H9 (cell line): Measurements from ENCODE around the gene CFAP65. TPM values are rescaled to one million over a fixed set of nuclear protein-coding genes. Genes with fewer than 3 reads are reported as not detected.

Source experiments
- DNase-seq: peaks from one replicate; pipeline ENCODE4 v3.0.0-alpha.2; 2017
- H2AFZ ChIP-seq: one replicate; pipeline ENCODE4 v1.6.1; 2013; ENCODE audit warnings: mild to moderate bottlenecking, low read length, control low read depth, moderate library complexity
- H2AK5ac ChIP-seq: 2 replicates; pipeline ENCODE4 v1.6.1; 2013; ENCODE audit warnings: low read length, control low read depth, mixed read lengths; ENCODE audit not compliant: insufficient read length
- H2BK120ac ChIP-seq: one replicate; pipeline ENCODE4 v1.6.1; 2013; ENCODE audit warnings: low read depth, mild to moderate bottlenecking, low read length, control low read depth, inconsistent platforms; ENCODE audit not compliant: poor library complexity, severe bottlenecking
- H2BK12ac ChIP-seq: 2 replicates; pipeline ENCODE4 v1.6.1; 2013; ENCODE audit warnings: low read length, control low read depth, mixed read lengths, low read depth; ENCODE audit not compliant: insufficient read length
- H2BK15ac ChIP-seq: 2 replicates; pipeline ENCODE4 v1.6.1; 2013; ENCODE audit warnings: low read depth, low read length, control low read depth
- H2BK20ac ChIP-seq: one replicate; pipeline ENCODE4 v1.6.1; 2013; ENCODE audit warnings: low read depth, mild to moderate bottlenecking, low read length, control low read depth, inconsistent platforms; ENCODE audit not compliant: poor library complexity, severe bottlenecking
- H2BK5ac ChIP-seq: 2 replicates; pipeline ENCODE4 v1.6.1; 2013; ENCODE audit warnings: low read length, control low read depth, mixed read lengths; ENCODE audit not compliant: insufficient read length
- H3K14ac ChIP-seq: 2 replicates; pipeline ENCODE4 v1.6.1; 2013; ENCODE audit warnings: low read length, control low read depth; ENCODE audit not compliant: insufficient read depth
- H3K18ac ChIP-seq: 2 replicates; pipeline ENCODE4 v1.6.1; 2013; ENCODE audit warnings: low read depth, mild to moderate bottlenecking, mixed read lengths, low read length, control low read depth; ENCODE audit not compliant: insufficient read length
- H3K23ac ChIP-seq: 2 replicates; pipeline ENCODE4 v1.6.1; 2013; ENCODE audit warnings: low read length, control low read depth, mixed read lengths, low read depth; ENCODE audit not compliant: insufficient read length
- H3K23me2 ChIP-seq: 2 replicates; pipeline ENCODE4 v1.6.1; 2013; ENCODE audit warnings: low read depth, mild to moderate bottlenecking, mixed read lengths, low read length, control low read depth; ENCODE audit not compliant: insufficient read length, poor library complexity, severe bottlenecking
- H3K27ac ChIP-seq: 2 replicates; pipeline ENCODE4 v1.5.1; 2013; ENCODE audit warnings: low read length, control low read depth, mixed read lengths, low read depth; ENCODE audit not compliant: insufficient read length
- H3K27me3 ChIP-seq: 2 replicates; pipeline ENCODE4 v1.6.1; 2013; ENCODE audit warnings: low read length, control low read depth, inconsistent platforms; ENCODE audit not compliant: insufficient read depth
- H3K4ac ChIP-seq: 2 replicates; pipeline ENCODE4 v1.6.1; 2013; ENCODE audit warnings: low read depth, mild to moderate bottlenecking, control low read depth, inconsistent platforms, low read length, moderate library complexity
- H3K4me1 ChIP-seq: 2 replicates; pipeline ENCODE4 v1.6.1; 2013; ENCODE audit warnings: low read length, control low read depth, inconsistent platforms; ENCODE audit not compliant: insufficient read depth
- H3K4me2 ChIP-seq: 2 replicates; pipeline ENCODE4 v1.6.1; 2013; ENCODE audit warnings: low read length, control low read depth, mixed read lengths; ENCODE audit not compliant: insufficient read length, insufficient read depth
- H3K56ac ChIP-seq: 2 replicates; pipeline ENCODE4 v1.6.1; 2013; ENCODE audit warnings: low read depth, mild to moderate bottlenecking, mixed read lengths, low read length, control low read depth; ENCODE audit not compliant: insufficient read length
- H3K79me1 ChIP-seq: 2 replicates; pipeline ENCODE4 v1.6.1; 2013; ENCODE audit warnings: low read depth, mild to moderate bottlenecking, moderate library complexity, low read length, control low read depth, inconsistent platforms; ENCODE audit not compliant: insufficient read depth, poor library complexity, severe bottlenecking
- H3K79me2 ChIP-seq: 2 replicates; pipeline ENCODE4 v1.6.1; 2013; ENCODE audit warnings: low read length, control low read depth, inconsistent platforms; ENCODE audit not compliant: insufficient read depth
- H3K9ac ChIP-seq: 2 replicates; pipeline ENCODE4 v1.6.1; 2013; ENCODE audit warnings: low read length, control low read depth, mixed read lengths; ENCODE audit not compliant: insufficient read length; ENCODE audit errors: extremely low read depth
- H3K9me3 ChIP-seq: one replicate; pipeline ENCODE4 v1.6.1; 2013; ENCODE audit warnings: low read depth, low read length, inconsistent platforms; ENCODE audit not compliant: control insufficient read depth
- H3T11ph ChIP-seq: one replicate; pipeline ENCODE4 v1.6.1; 2013; ENCODE audit warnings: mild to moderate bottlenecking, low read length, control low read depth, inconsistent platforms
- H4K20me1 ChIP-seq: one replicate; pipeline ENCODE4 v1.6.1; 2013; ENCODE audit not compliant: control insufficient read depth, insufficient read length, insufficient read depth
- H4K5ac ChIP-seq: 2 replicates; pipeline ENCODE4 v1.6.1; 2013; ENCODE audit warnings: low read depth, mild to moderate bottlenecking, mixed read lengths, low read length, control low read depth; ENCODE audit not compliant: insufficient read length
- H4K8ac ChIP-seq: replicated peaks from 2 replicates; pipeline ENCODE4 v1.6.1; 2013; ENCODE audit warnings: low read length, control low read depth, mixed read lengths, low read depth; ENCODE audit not compliant: insufficient read length
- H4K91ac ChIP-seq: 2 replicates; pipeline ENCODE4 v1.6.1; 2013; ENCODE audit warnings: low read depth, mild to moderate bottlenecking, moderate library complexity, mixed read lengths, low read length, control low read depth; ENCODE audit not compliant: insufficient read length
- H3K27ac Mint-ChIP-seq, 3 experiments: 2 replicates in 2 of 3; 3 replicates in 1 of 3; pipeline ENCODE4 v1.8.0; 2020 to 2021; ENCODE audit warnings: mixed read lengths in 3 of 3, mild to moderate bottlenecking in 1 of 3, moderate library complexity in 1 of 3
- H3K27me3 Mint-ChIP-seq: 2 replicates; pipeline ENCODE4 v1.8.0; 2021; ENCODE audit warnings: low read depth, mild to moderate bottlenecking, moderate library complexity, mixed read lengths
- H3K36me3 Mint-ChIP-seq, 3 experiments: 2 replicates in 2 of 3; 3 replicates in 1 of 3; pipeline ENCODE4 v1.8.0; 2020 to 2021; ENCODE audit warnings: low read depth in 3 of 3, mixed read lengths in 3 of 3; ENCODE audit not compliant: insufficient read depth in 1 of 3
- H3K4me1 Mint-ChIP-seq, 2 experiments: 2 replicates each; pipeline ENCODE4 v1.8.0; 2020; ENCODE audit warnings: mixed read lengths in 2 of 2
- H3K4me3 Mint-ChIP-seq, 2 experiments: 2 replicates in 1 of 2; 3 replicates in 1 of 2; pipeline ENCODE4 v1.8.0; 2020 to 2021; ENCODE audit warnings: mild to moderate bottlenecking in 2 of 2, mixed read lengths in 2 of 2, moderate library complexity in 1 of 2
- H3K9me3 Mint-ChIP-seq, 2 experiments: 2 replicates in 1 of 2; 3 replicates in 1 of 2; pipeline ENCODE4 v1.8.0; 2020; ENCODE audit warnings: mild to moderate bottlenecking in 2 of 2, mixed read lengths in 2 of 2, moderate library complexity in 1 of 2
- WGBS: extraction: QIAGEN DNeasy Blood & Tissue Kit; methylation state at CpG from one replicate; pipeline ENCODE4 v1.1.7; 2013; ENCODE audit warnings: missing lambda C conversion rate, low lambda C conversion rate, mixed read lengths; ENCODE audit not compliant: insufficient read length; ENCODE audit errors: extremely low coverage; 5-methylcytosine and 5-hydroxymethylcytosine counted together
- total RNA-seq: library from RNA; stranded (reverse); gene quantifications from 2 replicates; pipeline ENCODE4 v1.2.1, GENCODE V29; 2021
- TF ChIP-seq, protein P1 (sequence below): fragments of 200-600 bp; sonication (generic); conservative IDR thresholded peaks from 3 replicates; pipeline ENCODE4 v1.8.0; 2021; ENCODE audit warnings: antibody characterized with exemption, mild to moderate bottlenecking

CFAP65 gene
- total RNA-seq, 1 experiment from 2014 or later = 0.20 TPM

DNA sequence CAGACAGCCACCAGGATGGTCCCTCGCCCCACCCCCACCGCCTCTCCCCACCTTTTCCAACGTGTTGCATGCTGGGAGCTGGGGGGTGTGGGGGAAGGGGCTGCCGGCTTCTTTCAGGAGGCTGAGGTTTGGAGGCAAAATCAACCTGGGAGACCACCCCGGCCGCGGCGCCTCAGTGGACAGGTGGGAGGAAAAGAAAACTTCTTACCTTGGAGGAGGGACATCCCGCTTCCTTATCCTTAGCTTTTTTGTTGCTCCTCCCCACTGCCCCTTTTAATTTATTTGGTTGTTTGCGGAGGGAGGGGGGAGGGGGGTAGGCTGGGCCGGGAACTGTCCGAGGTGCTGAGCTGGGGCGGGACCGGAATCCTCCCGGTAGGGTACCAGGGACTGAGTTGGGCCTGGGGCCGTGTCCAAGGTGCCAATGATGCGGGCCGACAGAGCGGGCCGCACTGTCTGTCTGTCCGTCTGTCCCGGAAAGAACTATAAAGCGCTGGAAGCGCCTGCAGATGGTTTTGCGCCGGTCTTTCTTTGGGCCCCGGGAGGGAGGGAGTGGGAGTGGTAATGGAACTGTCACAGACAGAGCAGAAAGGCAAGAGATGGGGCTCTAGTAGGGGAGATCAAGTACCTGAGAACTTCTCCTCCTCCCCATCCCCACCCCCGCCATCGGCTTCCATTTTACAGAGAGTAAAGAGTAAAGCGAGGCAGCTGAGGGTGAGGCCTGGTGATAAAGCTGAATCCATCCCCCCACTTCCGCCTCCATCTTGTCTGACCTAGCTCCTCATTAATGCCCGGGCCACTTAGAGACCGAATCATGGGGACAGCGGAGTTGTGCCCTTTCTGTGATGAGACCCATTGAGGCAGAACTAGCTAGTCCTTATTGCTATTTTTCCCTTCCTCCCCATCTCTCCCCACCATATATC, 79.4 kb downstream of the CFAP65 start:
- Histone ChIP-seq H3K23me2 (peaks cover 16% of the 10 kb centered on the region), H3K4ac (no peak overlapping the region), H4K91ac (no peak overlapping the region), H2AFZ (no peak overlapping the region), H4K8ac (no peak overlapping the region), H3K56ac (no peak overlapping the region), H3K23ac (no peak overlapping the region), H2BK15ac (no peak overlapping the region), H3K79me2 (no peaks in the 10 kb centered on the region), H3K4me1 (peaks cover 4% of the 10 kb centered on the region; the same call in 1 of the 2 replicates), H2AK5ac (no peak overlapping the region), H3K18ac (no peak overlapping the region), H2BK20ac (no peak overlapping the region), H3K9ac (no peak overlapping the region), H3K27ac (no peak overlapping the region), H2BK12ac (no peak overlapping the region), H4K20me1 (no peaks in the 10 kb centered on the region), H3K14ac (no peak overlapping the region), H4K5ac (no peak overlapping the region), H2BK120ac (no peak overlapping the region), H3K9me3 (no peaks in the 10 kb centered on the region), H3T11ph (no peak overlapping the region), H2BK5ac (no peak overlapping the region), H3K4me2 (peak overlapping the region; percentile 4), H3K27me3 (peaks cover 20% of the 10 kb centered on the region), H3K79me1 (no peaks in the 10 kb centered on the region)
- H3K27me3 Mint-ChIP-seq = peaks cover 64% of the 10 kb centered on the region
- WGBS = no CpG with 5 or more reads among the region's 34 CpGs
- H3K4me3 Mint-ChIP-seq = peak overlapping the region; percentile 32 to 84; a peak in 4 of 5 replicates
- no peak overlapping the region; a peak in 1 of 7 replicates for H3K27ac Mint-ChIP-seq
- peaks cover 23 to 35% of the 10 kb centered on the region in 2 experiments for H3K4me1 Mint-ChIP-seq
- peaks cover 0 to 2% of the 10 kb centered on the region in 2 experiments; a peak in 2 of 5 replicates for H3K9me3 Mint-ChIP-seq
- H3K36me3 Mint-ChIP-seq = no peaks in the 10 kb centered on the region; a peak in 3 of 7 replicates
- TF ChIP-seq, protein P1, sequence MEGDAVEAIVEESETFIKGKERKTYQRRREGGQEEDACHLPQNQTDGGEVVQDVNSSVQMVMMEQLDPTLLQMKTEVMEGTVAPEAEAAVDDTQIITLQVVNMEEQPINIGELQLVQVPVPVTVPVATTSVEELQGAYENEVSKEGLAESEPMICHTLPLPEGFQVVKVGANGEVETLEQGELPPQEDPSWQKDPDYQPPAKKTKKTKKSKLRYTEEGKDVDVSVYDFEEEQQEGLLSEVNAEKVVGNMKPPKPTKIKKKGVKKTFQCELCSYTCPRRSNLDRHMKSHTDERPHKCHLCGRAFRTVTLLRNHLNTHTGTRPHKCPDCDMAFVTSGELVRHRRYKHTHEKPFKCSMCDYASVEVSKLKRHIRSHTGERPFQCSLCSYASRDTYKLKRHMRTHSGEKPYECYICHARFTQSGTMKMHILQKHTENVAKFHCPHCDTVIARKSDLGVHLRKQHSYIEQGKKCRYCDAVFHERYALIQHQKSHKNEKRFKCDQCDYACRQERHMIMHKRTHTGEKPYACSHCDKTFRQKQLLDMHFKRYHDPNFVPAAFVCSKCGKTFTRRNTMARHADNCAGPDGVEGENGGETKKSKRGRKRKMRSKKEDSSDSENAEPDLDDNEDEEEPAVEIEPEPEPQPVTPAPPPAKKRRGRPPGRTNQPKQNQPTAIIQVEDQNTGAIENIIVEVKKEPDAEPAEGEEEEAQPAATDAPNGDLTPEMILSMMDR = no peak
- peak; percentile 74 for DNase-seq
